Progenitor cell of endocrine pancreas (in vitro differentiated cells): ENCODE measurements around the gene SPRR1A. TPM values are rescaled to one million over a fixed set of nuclear protein-coding genes. Genes with fewer than 3 reads are reported as not detected.
A peak's percentile ranks its signal among the peaks of the same experiment; 100 is the strongest.

Source experiments
- DNase-seq: peaks from one replicate; pipeline ENCODE4 v3.0.0; 2021; ENCODE audit warnings: low spot score; ENCODE audit not compliant: unreplicated experiment
- H3K27ac Mint-ChIP-seq: 2 replicates; pipeline ENCODE4 v1.8.0; 2021; ENCODE audit warnings: mild to moderate bottlenecking, moderate library complexity, mixed read lengths
- H3K27me3 Mint-ChIP-seq: 2 replicates; pipeline ENCODE4 v1.8.0; 2021; ENCODE audit warnings: mixed read lengths
- H3K36me3 Mint-ChIP-seq: 2 replicates; pipeline ENCODE4 v1.8.0; 2022; ENCODE audit warnings: mixed read lengths; ENCODE audit not compliant: insufficient read depth
- H3K4me1 Mint-ChIP-seq: 2 replicates; pipeline ENCODE4 v1.8.0; 2021; ENCODE audit warnings: low read depth, mixed read lengths
- H3K4me3 Mint-ChIP-seq: 2 replicates; pipeline ENCODE4 v1.8.0; 2021; ENCODE audit warnings: low read depth, mild to moderate bottlenecking, moderate library complexity, mixed read lengths
- H3K9me3 Mint-ChIP-seq: 2 replicates; pipeline ENCODE4 v1.8.0; 2021; ENCODE audit warnings: low read depth, mixed read lengths
- long read RNA-seq: library from polyadenylated mRNA; unstranded; transcript quantifications from one replicate; pipeline ENCODE4 v2.0.0, GENCODE V29; 2020
- total RNA-seq: library from RNA; stranded (reverse); gene quantifications from 2 replicates; pipeline ENCODE4 v1.2.1, GENCODE V29; 2021
- TF ChIP-seq, protein P1 (sequence below): fragments of 200-600 bp; sonication (generic); IDR thresholded peaks from one replicate; pipeline ENCODE4 v1.5.0; 2021; ENCODE audit warnings: antibody characterized with exemption, mild to moderate bottlenecking; ENCODE audit not compliant: unreplicated experiment

Gene SPRR1A, protein sequence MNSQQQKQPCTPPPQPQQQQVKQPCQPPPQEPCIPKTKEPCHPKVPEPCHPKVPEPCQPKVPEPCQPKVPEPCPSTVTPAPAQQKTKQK
- not detected in 2 replicates for total RNA-seq
- long read RNA-seq: 0 reads

DNA sequence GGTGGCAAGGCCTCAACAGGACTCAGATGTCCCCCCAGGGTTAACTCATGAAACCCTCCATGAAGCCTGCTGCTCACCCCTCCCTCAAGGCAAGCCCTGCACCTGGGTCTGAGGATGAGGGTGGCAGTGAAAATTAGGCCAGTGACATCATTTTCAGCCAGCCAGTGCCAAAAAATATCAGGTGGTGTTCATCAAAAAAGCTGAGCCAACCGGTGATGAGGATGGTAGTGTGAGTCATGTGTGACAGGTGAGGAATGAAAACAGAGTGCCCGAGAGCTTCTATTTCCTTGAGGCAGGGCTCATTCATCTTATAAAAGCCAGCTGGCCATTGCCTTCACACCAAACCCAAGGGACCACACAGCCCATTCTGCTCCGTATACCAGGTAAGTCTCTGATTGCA, at the start of gene SPRR1A:
Gene SPRR1A (plus strand): TSS at position 339 of the 400 bp plus-strand sequence. CDS start 1,150 bp downstream, outside the sequence.
- no peak within 1 kb of the TSS for H3K27ac Mint-ChIP-seq
- H3K4me1 Mint-ChIP-seq: peaks cover 10% of the 10 kb centered on the region
- TF ChIP-seq, protein P1, sequence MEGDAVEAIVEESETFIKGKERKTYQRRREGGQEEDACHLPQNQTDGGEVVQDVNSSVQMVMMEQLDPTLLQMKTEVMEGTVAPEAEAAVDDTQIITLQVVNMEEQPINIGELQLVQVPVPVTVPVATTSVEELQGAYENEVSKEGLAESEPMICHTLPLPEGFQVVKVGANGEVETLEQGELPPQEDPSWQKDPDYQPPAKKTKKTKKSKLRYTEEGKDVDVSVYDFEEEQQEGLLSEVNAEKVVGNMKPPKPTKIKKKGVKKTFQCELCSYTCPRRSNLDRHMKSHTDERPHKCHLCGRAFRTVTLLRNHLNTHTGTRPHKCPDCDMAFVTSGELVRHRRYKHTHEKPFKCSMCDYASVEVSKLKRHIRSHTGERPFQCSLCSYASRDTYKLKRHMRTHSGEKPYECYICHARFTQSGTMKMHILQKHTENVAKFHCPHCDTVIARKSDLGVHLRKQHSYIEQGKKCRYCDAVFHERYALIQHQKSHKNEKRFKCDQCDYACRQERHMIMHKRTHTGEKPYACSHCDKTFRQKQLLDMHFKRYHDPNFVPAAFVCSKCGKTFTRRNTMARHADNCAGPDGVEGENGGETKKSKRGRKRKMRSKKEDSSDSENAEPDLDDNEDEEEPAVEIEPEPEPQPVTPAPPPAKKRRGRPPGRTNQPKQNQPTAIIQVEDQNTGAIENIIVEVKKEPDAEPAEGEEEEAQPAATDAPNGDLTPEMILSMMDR: no peak
- peaks cover 4% of the 10 kb centered on the region for H3K9me3 Mint-ChIP-seq
- H3K27me3 Mint-ChIP-seq: no peaks in the 10 kb centered on the region
- no peaks in the 10 kb centered on the region for H3K36me3 Mint-ChIP-seq
- H3K4me3 Mint-ChIP-seq: no peak within 1 kb of the TSS
- DNase-seq: no peak

DNA sequence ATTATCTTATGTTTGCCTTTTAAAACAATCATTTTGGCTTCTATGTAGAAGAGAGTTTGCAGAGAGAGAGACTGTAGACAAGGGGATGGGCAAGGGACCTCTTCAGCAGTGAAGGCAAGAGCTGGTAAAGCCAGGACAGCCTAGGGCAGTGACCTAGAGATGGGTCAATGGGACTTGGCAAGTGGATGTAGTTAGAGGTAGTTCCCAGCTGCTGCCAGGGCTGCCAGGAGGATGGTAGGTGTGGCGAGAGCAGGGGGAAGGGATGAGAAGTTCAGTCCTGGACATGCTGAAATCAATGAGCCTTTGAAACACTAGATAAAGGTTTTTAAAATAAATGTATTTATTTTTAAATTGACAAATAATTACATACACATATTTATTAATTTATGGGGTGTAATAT, 43.3 kb upstream of the SPRR1A start:
- Mint-ChIP-seq H3K36me3 (no peaks in the 10 kb centered on the region), H3K27ac (no peak overlapping the region), H3K27me3 (no peaks in the 10 kb centered on the region), H3K4me3 (no peak overlapping the region), H3K4me1 (no peaks in the 10 kb centered on the region), H3K9me3 (peaks cover 26% of the 10 kb centered on the region)
- TF ChIP-seq, protein P1: no peak
- no peak for DNase-seq

DNA sequence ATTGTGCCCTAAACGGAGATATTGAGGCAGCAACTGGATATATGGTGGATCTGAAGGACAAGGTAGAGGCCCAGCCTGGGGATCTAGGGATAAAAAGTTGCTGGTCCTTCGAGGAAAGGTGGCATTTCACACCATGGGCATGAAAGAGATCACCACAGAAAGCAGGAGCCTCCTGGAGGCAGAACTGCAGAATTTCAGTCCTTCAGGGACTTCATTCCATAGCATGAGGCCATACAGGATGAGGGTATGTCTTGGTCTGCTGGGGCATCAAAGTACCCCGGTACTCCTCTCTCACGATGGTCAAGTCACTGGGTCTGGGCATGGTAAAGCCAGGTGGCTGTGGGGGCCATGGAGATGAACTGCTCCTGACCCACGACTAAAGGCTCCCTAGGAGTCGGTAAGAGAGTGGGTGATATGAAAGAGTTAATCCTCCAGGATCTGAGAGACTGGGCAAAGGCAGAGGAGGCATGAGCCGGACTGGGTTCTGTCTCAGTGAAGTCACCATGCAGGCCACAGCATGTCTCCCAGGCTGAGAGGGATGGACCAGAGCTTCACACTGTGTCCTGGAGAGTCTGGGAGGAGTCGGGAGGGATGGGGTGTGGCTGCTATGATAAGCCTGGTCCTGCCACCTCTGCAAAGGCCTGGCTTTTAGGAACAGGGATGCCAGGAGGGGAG, 42.7 kb upstream of the SPRR1A start:
- H3K36me3 Mint-ChIP-seq: no peaks in the 10 kb centered on the region
- no peaks in the 10 kb centered on the region for H3K4me1 Mint-ChIP-seq
- TF ChIP-seq, protein P1: no peak
- peaks cover 27% of the 10 kb centered on the region for H3K9me3 Mint-ChIP-seq
- H3K27me3 Mint-ChIP-seq: no peaks in the 10 kb centered on the region
- H3K4me3 Mint-ChIP-seq: no peak overlapping the region
- no peak for DNase-seq
- peak overlapping the region; percentile 37 for H3K27ac Mint-ChIP-seq

DNA sequence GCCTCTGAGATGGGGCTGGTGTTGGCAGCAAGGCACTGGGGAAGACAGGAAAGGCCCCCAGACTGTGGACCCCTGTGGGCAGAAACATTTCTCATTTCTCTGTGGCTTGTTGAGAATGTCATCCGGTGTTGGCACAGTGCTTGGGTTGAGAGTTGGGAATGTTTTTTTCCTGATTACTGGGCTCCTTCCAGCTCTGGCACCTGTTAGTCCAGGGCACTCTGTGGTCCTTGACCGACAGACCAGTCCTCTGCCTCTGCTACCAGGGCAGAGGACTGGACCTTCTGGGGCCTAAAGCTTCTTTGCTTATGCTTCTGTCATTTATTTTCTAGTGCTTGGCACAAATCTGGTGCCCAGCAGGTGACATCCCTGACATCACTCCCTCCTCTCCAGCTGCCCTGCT, 41.7 kb upstream of the SPRR1A start:
- DNase-seq: no peak
- no peaks in the 10 kb centered on the region for H3K27me3 Mint-ChIP-seq
- H3K27ac Mint-ChIP-seq: no peak overlapping the region
- no peaks in the 10 kb centered on the region for H3K36me3 Mint-ChIP-seq
- H3K9me3 Mint-ChIP-seq: peaks cover 29% of the 10 kb centered on the region
- TF ChIP-seq, protein P1: no peak
- H3K4me3 Mint-ChIP-seq: no peak overlapping the region
- no peaks in the 10 kb centered on the region for H3K4me1 Mint-ChIP-seq

GRCh38 chr1:152946248-152946647, 37.6 kb upstream of the SPRR1A start:
- Mint-ChIP-seq H3K27ac (no peak overlapping the region), H3K9me3 (peaks cover 27% of the 10 kb centered on the region), H3K4me1 (peaks cover 2% of the 10 kb centered on the region), H3K36me3 (no peaks in the 10 kb centered on the region), H3K27me3 (no peaks in the 10 kb centered on the region), H3K4me3 (no peak overlapping the region)
- DNase-seq: no peak
- TF ChIP-seq, protein P1: no peak
